Upper lobe of left lung (tissue), 4 donors: ENCODE results near the gene SLC25A26.

Source experiments
- EP300 ChIP-seq, 4 donors: sonication (generic); formaldehyde crosslinking; IDR thresholded peaks; one replicate each; pipeline ENCODE4 v1.5.1; 2017; ENCODE audit warnings: antibody characterized with exemption in 4 of 4, control low read depth in 2 of 4
- TF ChIP-seq, protein P1 (sequence below), 6 experiments: fragments of 450-650 bp in 4 of 6; fragments of 200-600 bp in 2 of 6; sonication (generic) in 2 of 6; IDR thresholded peaks; one replicate each; pipeline ENCODE4 v1.5.1; 2016 to 2019; ENCODE audit warnings: antibody characterized with exemption in 6 of 6

DNA sequence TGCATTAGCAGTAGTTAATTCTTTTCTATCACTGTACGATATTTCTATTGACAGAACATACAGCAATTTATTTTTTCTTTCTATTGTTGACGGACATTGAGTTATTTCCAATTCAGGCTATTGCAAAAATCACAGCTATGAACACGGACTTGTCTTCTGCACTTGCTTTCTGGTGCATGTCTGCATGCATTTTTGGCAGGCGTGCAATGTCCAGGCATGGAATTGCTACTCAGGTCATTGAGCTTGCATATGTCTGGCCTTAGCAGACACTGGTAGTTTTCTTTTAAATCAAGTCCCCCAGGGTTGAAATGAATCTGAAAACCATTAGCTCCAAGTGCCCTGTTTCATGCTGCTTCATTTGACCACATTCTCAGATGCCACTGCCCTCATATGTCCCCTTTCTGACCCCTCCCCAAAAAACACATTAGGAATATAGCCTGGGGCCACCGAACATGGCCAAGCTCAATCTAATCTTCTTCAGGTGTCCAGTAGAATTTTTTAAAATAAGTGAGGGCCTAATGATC, 207.2 kb downstream of the SLC25A26 start:
- TF ChIP-seq, protein P1, sequence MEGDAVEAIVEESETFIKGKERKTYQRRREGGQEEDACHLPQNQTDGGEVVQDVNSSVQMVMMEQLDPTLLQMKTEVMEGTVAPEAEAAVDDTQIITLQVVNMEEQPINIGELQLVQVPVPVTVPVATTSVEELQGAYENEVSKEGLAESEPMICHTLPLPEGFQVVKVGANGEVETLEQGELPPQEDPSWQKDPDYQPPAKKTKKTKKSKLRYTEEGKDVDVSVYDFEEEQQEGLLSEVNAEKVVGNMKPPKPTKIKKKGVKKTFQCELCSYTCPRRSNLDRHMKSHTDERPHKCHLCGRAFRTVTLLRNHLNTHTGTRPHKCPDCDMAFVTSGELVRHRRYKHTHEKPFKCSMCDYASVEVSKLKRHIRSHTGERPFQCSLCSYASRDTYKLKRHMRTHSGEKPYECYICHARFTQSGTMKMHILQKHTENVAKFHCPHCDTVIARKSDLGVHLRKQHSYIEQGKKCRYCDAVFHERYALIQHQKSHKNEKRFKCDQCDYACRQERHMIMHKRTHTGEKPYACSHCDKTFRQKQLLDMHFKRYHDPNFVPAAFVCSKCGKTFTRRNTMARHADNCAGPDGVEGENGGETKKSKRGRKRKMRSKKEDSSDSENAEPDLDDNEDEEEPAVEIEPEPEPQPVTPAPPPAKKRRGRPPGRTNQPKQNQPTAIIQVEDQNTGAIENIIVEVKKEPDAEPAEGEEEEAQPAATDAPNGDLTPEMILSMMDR (IDR thresholded peaks at IDR 0.05), result no peak
- no peak for TF ChIP-seq EP300 (IDR thresholded peaks at IDR 0.05)
